GM12875 (cell line): Measurements from ENCODE around the gene ANTXR2.

Source experiments
- H3K4me3 ChIP-seq: one replicate; pipeline ENCODE4 v1.5.1; 2011; ENCODE audit warnings: low read depth, low read length, control low read depth
- TF ChIP-seq, protein P1 (sequence below): IDR thresholded peaks from 2 replicates; pipeline ENCODE4 v1.5.1; 2011; ENCODE audit warnings: low read depth, mild to moderate bottlenecking, control low read depth, inconsistent platforms, low read length, moderate library complexity, borderline replicate concordance; ENCODE audit not compliant: insufficient read depth

The ANTXR2 gene

GRCh38 chr4:80037864-80038263, 35.2 kb downstream of the ANTXR2 start:
- no peak overlapping the region for H3K4me3 ChIP-seq
- TF ChIP-seq, protein P1, sequence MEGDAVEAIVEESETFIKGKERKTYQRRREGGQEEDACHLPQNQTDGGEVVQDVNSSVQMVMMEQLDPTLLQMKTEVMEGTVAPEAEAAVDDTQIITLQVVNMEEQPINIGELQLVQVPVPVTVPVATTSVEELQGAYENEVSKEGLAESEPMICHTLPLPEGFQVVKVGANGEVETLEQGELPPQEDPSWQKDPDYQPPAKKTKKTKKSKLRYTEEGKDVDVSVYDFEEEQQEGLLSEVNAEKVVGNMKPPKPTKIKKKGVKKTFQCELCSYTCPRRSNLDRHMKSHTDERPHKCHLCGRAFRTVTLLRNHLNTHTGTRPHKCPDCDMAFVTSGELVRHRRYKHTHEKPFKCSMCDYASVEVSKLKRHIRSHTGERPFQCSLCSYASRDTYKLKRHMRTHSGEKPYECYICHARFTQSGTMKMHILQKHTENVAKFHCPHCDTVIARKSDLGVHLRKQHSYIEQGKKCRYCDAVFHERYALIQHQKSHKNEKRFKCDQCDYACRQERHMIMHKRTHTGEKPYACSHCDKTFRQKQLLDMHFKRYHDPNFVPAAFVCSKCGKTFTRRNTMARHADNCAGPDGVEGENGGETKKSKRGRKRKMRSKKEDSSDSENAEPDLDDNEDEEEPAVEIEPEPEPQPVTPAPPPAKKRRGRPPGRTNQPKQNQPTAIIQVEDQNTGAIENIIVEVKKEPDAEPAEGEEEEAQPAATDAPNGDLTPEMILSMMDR: no peak

GRCh38 chr4:80036949-80037685, 35.9 kb downstream of the ANTXR2 start:
- H3K4me3 ChIP-seq: no peak overlapping the region
- TF ChIP-seq, protein P1: no peak

DNA sequence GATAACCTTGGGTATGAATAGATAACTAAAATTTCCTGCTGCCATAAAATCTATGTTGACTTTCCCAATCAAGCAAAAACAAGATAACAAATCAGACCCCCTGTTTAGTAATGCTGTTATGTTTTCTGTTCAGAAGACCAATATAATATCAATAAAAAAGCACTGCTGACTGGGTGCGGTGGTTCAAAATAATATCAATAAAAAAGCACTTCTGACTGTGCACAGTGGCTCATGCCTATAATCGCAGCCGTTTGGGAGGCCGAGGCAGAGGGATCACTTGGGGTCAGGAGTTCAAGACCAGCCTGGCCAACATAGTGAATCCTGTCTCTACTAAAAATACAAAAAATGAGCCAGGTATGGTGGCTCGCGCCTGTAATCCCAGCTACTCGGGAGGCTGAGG, 36.7 kb downstream of the ANTXR2 start:
- no peak overlapping the region for H3K4me3 ChIP-seq
- TF ChIP-seq, protein P1: no peak

- TF ChIP-seq, protein P1: no peak
- no peak overlapping the region for H3K4me3 ChIP-seq
These were observed 37.7 kb downstream of the ANTXR2 start for GRCh38 chr4:80035336-80035735.

DNA sequence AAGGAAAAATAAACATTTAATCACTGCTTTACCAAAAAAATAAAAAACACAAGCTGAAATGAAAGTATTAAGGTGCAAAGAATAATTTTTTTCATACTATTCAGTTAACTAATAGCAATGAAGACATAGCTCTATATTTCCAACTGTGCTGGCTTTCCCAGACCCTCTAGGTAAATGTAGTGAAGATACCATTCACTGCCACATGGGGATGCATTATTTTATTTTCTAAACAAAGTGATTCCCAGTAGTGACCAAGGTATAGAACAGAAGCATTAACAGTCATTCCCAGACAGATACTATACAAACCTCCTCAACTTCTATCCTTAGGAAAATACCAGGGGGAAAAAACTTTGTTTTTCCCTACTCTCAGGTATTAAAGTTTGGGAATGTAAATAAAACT, 39.4 kb downstream of the ANTXR2 start:
- no peak overlapping the region for H3K4me3 ChIP-seq
- TF ChIP-seq, protein P1: no peak

DNA sequence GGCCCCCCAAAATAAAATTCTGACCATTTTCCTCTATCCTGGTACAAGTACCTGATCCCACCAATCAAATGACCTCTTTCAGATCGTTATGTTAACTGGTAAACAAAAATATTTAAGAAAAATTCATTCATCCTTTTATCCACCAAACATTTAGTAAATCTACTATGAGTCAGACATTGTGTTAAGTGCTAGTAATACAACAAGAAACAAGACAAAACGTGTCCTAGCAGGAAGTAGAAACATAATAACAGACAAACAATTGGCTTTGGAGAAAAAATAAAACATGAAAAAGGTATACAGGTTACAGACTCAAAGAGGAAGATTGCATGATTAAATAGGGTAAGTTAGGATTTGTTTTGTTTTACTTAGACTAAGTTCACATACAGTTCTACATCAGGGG, 43.7 kb downstream of the ANTXR2 start:
- TF ChIP-seq, protein P1: no peak
- no peak overlapping the region for H3K4me3 ChIP-seq

GRCh38 chr4:80027611-80028010, 45.4 kb downstream of the ANTXR2 start:
- TF ChIP-seq, protein P1: no peak
- no peak overlapping the region for H3K4me3 ChIP-seq
